Kidney glomerular epithelial cell (primary cell): Measurements from ENCODE around the gene HERPUD1.
A peak's percentile ranks its signal among the peaks of the same experiment; 100 is the strongest.

Source experiments
- DNase-seq: peaks from one replicate; lab custom pipeline; 2025; lab: John Stamatoyannopoulos, UW

Gene HERPUD1

DNA sequence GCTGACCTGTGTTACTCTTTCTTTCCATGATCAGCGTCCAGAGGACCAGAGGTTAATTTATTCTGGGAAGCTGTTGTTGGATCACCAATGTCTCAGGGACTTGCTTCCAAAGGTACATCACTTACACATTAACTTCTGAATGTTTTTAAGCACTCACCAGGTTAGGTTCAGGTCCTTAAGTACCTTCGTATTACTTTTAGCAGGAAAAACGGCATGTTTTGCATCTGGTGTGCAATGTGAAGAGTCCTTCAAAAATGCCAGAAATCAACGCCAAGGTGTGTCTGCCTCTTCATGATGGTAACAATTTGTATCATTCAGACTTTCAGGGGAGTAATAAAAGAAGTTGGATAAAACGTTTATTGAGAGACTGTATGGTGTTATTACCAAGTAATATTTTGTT, 3.3 kb downstream of the HERPUD1 start:
- no peak for DNase-seq

DNA sequence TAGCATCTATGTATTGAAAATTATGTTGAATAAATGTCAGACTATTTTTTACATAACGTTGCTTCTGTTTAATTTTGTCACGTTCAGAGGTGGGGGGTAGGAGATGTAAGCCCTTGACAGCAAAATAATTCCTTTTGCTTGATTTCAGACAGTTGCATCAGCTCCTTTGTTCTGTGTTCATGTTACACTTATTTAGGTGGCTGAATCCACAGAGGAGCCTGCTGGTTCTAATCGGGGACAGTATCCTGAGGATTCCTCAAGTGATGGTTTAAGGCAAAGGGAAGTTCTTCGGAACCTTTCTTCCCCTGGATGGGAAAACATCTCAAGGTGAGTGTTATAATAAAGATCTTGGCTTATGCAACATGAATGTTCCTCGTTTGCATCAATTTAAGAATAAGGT, 4.5 kb downstream of the HERPUD1 start:
- no peak for DNase-seq

DNA sequence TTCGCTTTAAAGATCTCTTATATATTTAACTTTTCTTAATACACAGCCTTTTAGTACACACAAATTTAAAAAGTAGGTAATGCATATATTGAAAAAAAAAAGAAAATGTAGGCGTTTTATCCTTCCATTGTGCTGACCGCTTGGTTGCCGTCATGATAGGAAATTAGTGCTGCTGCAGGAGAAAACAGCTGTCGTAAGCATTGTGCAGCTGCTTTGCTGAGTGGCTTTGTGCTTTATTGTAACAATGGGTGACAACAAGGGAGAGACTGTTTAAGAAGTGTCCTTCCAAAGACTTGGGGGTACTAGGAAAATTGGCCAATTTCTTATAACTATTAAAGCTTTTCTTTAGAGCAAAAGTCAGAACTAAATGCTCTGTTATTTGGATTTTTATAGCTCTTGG, 5.0 kb downstream of the HERPUD1 start:
- DNase-seq = no peak

DNA sequence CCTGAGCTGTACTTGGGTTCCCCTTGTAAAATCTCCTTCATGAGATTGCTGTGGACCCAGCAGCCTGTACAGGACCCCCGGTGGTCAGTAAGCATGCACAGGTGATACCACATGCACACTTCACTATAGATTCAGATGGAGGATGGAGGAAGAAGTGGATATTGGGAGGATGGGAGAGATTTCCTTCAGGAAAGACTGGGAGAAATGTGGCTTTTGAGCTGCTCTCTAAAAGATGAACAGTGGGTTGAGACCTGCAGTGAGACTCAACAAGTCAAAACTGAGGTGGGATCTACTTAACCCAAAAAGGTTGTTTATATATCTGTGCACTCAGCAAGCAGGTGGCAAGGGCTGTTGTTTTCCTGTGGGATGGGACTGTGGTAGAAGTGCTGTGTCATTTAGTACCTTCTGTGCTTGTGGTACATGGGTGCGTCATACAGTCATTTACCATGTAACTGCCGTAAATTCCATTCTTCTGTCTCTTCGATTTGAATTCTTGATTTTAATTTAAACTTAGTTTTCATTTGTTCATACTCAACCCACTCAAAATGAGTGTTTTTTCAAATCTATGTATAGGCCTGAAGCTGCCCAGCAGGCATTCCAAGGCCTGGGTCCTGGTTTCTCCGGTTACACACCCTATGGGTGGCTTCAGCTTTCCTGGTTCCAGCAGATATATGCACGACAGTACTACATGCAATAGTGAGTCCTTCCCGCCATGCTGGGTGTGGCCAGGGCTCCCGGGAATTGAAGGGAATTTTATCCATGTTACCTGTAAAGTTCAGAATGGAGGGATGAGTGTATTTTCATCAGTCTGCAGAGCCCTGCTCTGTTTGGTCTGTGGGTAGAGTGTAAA, 6.9 kb downstream of the HERPUD1 start:
- DNase-seq = no peak

DNA sequence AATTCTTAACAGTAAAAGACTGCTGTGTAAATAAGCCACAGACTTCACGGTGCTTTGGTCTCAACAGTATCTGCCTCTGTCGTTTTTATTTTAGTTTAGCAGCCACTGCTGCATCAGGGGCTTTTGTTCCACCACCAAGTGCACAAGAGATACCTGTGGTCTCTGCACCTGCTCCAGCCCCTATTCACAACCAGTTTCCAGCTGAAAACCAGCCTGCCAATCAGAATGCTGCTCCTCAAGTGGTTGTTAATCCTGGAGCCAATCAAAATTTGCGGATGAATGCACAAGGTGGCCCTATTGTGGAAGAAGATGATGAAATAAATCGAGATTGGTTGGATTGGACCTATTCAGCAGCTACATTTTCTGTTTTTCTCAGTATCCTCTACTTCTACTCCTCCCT, 7.9 kb downstream of the HERPUD1 start:
- DNase-seq = no peak

DNA sequence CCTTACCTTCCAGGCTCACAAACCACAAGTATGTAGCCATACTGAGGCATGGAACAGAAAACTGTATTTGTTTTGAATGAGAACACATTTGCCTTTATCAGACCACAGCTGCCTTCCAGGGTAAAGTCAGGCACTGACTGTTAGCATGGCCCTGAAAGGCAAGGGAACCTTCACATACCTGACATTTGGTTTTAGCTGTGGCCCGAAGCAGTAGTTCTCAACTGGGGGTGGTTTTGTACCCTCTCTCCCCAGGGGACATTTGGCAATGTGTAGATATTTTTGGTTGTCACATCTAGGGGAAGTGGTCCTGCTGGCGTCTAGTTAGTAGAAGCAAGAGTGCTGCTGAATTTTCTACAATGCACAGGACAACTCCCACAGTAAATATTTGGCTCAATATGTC, 9.2 kb downstream of the HERPUD1 start:
- no peak for DNase-seq

DNA sequence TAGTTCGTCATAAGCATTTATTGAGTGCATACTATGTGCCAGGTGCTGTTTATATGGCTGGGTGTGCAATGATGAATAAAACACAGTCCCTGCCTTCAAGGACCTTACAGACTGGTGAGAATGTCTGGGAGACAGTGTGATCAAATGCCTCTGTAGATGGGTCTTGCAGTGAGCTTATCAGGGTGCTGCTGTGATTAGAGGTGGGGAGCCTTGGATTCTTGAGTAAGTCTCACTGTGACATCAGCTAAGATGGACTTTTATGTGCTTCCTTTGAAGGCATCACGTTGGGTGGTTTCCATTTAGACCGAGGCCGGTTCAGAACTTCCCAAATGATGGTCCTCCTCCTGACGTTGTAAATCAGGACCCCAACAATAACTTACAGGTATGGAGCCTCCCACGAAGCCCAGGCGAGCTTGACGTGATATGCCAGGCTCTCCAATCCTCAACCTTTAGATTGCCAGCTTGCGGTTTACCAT, 10.0 kb downstream of the HERPUD1 start:
- no peak for DNase-seq

DNA sequence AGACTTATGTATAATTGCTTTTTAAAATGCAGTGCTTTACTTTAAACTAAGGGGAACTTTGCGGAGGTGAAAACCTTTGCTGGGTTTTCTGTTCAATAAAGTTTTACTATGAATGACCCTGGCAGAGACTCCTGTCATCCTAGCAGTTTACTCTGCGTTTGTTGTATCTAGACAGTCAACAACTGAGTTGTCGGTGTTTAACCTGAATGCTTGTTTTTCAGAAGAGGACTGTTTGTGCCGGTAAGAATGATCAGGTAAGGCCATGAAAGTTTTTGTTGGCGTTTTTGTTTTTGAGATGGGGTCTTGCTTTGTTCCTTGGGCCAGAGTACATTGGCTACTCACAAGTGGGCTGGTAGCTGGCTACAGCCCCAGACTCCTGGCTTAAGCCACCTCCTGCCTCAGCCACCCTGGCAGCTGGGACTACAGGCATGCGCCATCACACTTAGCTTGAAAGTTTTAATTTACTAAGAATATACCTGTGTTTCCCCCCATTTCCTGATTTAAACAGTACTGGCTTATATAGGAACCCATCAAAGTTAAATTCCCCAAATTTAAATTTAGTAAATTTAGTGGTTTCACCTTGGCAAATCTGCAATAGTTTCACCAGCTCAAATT, 11.9 kb downstream of the HERPUD1 start:
- DNase-seq = no peak

DNA sequence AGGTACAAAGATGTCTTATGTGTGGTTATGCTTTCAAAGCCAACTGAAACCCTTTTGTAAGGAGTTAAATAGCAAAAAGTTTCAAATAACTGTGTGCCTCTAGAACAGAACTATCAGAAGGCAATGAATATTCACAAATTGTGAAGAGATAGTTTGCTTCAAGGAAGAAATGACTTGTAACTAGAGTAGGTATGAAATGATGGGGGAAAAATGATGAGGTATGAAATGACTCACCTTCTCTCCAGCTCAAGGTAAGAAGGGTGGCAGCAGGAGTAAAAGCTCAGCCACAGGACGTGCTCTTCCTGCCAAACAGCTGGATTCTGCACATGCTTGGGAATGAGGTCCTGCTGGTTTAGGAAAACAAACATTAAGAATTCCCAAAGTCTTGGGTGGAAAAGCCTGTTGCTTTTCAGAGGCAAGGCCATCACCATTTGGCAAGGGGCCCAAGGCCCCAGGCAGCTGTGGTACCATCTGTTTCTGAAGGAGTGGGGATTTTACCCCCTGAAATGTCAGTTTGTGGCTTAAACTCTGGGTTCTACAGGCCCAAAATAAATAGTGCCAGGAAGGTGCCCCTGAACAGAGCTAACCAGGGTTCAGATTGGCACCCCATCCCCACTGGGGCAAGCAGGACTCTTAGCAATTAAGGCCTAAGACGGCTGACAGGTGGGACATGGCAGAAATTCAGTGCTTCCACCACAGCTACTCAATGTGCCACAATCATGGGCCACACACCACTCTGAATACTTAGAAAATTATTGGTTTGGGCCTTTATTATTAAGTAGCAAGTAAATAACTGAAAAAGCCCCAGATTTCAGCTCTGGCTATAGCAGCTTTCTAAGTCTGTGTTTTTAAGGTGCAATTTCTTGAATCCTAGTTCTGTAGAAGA, 13.3 kb downstream of the HERPUD1 start:
- peak; percentile 30 for DNase-seq

DNA sequence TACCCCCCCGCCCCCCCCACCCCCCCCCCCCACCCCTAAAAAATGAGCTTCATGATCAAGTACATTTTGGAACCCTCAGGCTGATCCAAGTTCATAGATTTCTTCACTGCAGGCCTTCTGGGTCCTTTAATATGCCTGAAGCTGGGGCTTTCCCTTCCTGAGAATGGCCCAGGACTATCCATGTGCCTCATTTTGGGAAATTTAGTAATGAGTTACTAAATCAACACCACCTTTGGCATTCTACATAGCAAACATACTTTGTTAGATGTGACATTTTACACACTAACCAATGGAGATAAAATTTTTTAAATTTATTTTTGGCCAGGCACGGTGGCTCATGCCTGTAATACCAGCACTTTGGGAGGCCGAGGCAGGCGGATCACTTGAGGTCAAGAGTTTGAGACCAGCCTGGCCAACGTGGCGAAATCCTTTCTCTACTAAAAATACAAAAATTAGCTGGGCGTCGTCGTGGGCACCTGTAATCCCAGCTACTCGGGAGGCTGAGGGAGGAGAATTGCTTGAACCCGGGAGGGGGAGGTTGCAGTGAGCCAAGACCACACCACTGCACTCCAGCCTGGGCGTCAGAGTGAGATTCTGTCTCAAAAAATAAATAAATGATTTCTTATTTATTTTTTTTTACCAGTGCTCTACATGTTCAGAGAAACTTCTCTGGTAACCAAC, 14.0 kb downstream of the HERPUD1 start:
- DNase-seq = no peak

DNA sequence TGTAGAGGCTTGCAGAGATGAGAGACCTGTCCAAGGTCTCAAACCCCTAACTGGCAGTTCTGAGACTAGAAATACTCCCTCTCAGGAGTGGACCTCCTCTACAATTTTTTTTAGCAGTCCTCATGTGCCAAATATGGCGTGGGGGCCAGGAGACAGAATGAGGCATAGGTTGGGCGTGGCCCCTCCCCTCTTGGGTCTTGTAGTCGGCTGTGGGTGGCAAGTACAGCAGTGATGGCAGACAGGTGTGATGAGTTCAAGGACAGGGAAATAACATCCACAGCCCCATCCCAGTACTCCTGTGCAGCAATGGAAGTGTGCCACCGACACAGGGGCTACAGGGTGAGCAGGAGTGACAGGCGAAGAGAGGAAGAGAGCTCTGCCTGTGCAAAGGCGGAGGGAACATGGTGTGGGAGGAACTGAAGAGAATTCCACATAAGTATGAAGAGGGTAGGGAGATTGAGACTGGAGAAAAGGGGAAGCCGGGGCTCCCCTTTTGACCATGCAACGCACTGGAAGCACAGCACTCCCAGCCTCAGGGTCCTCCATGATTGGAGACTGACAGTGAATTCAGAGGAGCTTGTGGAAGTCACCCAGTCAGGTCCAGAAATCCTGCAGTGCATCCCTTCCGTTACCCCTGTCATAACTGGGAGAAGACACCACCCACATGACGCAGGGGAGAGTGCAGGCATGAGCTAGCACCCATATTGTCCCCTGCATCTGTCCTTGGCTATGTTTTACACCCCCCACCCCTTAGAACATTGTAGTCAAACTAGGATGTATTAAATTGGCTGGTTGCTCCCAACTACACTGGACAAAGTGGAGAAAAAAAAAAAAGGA, 15.0 kb downstream of the HERPUD1 start:
- no peak for DNase-seq

DNA sequence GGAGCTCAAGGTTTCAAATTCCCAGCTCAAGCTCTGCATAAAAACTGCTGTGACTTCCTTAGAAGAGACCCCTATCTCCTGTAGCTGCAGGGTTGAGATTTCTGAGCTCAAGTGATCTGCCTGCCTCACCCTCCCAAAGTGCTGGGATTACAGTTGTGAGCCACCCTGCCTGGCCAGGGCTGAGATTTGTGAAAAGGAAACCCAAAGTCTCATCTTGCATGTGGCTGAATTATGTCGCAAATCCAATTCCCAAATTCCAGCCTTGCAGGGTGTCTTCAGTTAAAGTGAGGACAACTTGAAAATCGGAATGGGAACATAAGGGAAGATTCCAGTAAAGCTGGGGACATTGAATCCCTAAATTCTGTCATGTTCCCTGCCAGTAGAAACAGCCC, 15.7 kb downstream of the HERPUD1 start:
- no peak for DNase-seq

DNA sequence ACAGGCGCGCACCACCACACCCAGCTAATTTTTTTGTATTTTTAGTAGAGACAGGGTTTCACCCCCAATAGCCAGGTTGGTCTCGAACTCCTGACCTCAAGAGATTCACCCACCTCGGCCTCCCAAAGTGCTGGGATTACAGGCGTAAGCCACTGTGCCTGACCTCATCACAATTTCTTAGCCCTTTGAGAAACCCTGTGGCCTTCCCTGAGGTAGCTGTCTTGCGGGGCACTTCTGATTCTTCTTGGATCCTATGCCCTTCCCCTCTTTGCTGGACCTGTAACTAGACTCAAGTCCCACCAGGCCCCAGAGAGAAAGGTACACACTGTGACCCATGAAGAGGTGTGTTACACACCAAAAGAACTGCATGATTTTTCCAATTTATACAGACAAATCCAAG, 16.3 kb downstream of the HERPUD1 start:
- DNase-seq = no peak

DNA sequence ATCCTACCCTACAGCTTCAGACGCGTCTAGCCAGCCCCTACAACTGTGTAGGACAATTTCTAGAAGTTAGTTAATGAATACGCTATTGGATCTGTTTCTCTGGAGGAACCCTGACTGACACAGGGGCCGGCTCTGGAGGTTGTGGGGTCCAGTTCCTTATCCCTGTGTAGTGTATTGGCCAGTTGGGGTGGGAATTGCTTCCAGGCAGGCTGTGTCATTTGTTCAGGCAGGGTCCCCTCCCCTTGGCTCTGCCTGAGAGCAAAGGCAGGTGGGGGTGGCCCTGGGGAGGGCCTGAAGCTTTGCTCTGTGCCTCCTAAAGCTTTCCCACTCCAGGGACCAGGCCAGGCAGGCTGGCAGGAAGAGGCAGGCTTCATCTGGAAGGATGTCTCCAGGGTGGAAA, 18.1 kb downstream of the HERPUD1 start:
- DNase-seq = no peak

DNA sequence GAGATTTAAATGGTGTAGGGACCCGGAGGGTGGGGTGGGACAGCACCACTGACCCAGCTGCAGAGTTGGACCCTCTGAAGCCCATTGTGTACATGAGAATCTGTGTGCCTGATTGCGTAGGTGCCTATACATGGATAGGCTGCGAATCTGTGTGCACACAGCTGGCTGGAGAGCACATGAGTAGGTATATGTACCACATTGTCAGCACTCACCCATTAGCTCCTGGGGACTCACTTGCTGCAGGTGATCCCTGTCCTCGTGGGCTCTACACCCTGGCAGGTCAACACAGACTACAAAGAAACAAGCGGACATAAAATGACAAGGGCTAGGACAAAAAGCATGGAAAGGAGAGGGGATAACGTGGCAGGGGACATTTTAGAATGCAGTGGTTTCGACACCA, 18.5 kb downstream of the HERPUD1 start:
- DNase-seq = no peak

DNA sequence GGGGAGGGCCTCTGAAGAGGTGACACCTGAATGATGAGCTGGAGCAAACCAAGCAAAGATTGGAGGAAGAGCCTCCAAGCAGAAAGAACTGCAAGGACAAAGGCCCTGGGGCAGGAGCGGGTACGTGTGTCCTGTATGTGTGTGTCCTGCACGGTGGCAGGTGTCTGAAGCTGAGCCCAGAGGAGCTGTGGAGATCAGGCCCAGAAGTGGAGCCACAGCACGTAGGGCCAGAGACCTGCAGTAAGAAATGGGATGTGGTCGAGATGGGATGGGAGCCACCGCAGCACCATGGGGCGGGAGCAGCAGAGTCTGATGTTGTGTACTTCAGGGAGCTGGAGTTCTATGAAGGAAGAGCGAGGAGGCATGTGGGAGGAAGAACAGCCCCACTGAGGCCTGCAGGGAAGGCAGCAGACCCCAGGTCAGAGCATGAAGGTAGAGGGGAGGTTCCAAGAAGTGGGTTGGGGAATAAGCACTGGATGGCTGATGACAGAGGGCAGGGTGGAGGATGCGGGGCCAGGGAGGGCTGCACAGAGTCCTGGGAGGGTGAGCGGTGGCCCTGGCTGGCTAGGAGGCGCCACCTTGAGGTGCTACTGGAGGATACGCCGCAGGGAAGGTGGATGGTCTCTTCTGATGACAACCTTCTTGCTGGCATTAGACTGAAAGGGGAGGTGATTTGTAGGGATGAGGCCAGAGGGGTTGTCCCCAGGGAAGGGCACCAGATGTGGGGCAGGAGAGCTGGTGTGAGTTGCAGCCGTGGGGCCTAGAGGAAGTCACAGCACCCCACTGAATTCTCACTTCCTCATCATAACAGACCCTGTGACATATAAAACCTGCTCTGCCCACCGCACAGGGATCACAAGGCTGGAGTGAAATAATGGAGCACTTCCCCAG, 19.2 kb downstream of the HERPUD1 start:
- peak; percentile 6 for DNase-seq

DNA sequence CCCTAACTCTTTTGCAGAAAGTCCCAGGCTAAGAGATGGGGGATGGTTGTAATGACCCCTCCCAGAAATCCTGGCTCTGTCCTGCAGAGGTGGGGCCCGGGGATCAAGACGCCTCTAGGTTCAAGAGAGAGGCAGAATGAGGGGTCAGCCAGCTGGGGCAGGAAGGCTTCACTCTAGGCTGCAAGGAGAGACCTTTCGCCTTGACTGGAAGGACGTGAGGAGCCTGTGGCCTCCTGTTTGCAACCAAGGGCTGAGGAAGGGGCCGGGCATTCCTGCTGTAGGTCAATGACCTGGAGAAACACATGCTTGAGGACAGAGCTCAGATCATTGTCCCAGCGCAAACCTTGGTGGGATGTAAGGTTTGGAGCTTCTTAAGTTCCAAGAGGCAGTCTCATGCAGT, 21.1 kb downstream of the HERPUD1 start:
- no peak for DNase-seq

DNA sequence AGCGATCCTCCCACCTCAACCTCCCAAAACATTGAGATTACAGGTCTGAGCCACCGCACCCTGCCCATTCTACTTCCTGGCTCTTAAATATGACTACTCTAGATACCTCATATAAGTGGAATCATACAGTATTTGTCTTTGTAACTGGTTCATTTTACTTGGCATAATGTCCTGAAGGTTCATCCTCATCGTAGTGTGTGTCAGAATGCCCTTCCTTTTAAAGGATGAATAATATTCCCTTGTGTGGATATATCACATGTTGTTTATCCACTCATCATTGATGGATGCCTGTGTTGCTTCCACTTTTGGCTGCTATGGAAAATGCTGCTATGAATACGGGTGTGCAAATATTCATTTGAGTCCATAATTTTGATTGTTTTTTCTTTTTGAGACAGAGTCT, 24.1 kb downstream of the HERPUD1 start:
- no peak for DNase-seq

DNA sequence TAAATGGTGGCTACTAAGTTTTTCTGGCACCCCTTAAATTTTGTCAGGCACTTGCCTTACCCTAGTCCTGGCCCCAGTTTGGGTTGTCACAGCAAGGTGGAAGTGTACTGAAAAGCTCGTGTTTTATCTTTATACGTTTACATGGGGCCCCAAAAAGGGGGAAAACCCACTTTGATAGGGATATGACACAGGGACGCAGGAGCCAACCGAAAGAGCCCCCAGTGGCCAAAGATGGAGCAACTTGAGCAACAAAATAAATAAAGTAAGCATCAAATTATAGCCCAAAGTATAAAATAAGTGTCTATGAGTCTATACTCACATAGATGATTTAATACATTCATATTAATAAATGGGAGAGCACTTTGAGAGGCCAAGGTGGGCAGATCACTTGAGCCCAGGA, 24.8 kb downstream of the HERPUD1 start:
- no peak for DNase-seq

DNA sequence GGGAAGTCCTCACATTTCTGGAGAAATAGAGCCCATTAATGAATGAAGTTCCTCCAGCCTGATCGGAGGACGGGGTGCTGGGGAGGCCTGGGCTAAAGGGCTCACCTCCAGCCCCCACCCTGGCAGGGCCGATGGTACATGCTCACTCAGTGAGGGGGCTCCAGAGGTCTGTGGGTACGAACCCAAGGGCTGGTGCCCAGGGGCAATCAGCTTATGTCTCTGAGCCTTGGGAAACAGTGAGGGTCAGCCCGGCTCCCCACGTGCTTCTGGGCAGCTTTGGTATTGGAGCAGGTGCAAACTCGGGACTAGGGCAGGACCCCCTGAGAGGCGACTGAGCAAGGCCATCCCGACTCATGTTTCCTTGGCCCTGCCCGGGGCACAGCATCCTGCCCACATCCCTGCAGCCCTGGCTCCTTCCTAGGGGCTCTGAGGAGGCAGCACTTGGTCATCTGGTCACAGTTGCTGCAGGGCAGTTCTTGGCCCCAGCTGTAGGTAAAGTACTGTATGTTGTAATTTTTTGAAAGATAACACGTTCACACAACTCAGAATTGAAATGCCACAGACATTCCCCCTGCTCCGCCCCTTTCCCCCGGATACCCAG, 28.8 kb downstream of the HERPUD1 start:
- no peak for DNase-seq
